OCI-LY3 (cell line): ENCODE data around the gene OSBPL9.

Experiments
- H2AFZ ChIP-seq: fragments of 200-600, 300-600 bp; shearing (Covaris generic); 2 replicates; pipeline ENCODE4 v1.6.0; 2014; ENCODE audit warnings: antibody characterized with exemption, low read depth, low read length
- H3K27ac ChIP-seq: fragments of 200-600, 300-600 bp; sonication (generic); 2 replicates; pipeline ENCODE4 v1.5.1; 2014; ENCODE audit warnings: mild to moderate bottlenecking, low read length, moderate library complexity, mixed read lengths
- H3K27me3 ChIP-seq: fragments of 200-600, 300-600 bp; sonication (generic); 2 replicates; pipeline ENCODE4 v1.6.1; 2014; ENCODE audit warnings: low read depth, low read length, mixed read lengths
- H3K36me3 ChIP-seq: fragments of 200-600, 300-600 bp; sonication (generic); replicated peaks from 2 replicates; pipeline ENCODE3; 2014; ENCODE audit warnings: low read depth, low read length, mixed read lengths
- H3K4me1 ChIP-seq: fragments of 300-600, 200-600 bp; sonication (generic); 2 replicates; pipeline ENCODE4 v1.6.1; 2014; ENCODE audit warnings: low read length, mixed read lengths
- H3K4me2 ChIP-seq: fragments of 200-600, 300-600 bp; sonication (generic); 2 replicates; pipeline ENCODE4 v1.6.1; 2014; ENCODE audit warnings: low read length, mixed read lengths
- H3K4me3 ChIP-seq: fragments of 300-600, 200-600 bp; sonication (generic); 2 replicates; pipeline ENCODE4 v1.5.1; 2014; ENCODE audit warnings: antibody characterized with exemption, mild to moderate bottlenecking, low read length, moderate library complexity
- H3K79me2 ChIP-seq: fragments of 300-600, 200-600 bp; shearing (Covaris generic); 2 replicates; pipeline ENCODE4 v1.6.1; 2014; ENCODE audit warnings: mild to moderate bottlenecking, low read length, mixed read lengths
- H3K9ac ChIP-seq: fragments of 300-600, 200-600 bp; shearing (Covaris generic); 2 replicates; pipeline ENCODE4 v1.6.0; 2014; ENCODE audit warnings: mild to moderate bottlenecking, low read length, moderate library complexity
- H3K9me3 ChIP-seq: fragments of 200-600, 300-600 bp; shearing (Covaris generic); 2 replicates; pipeline ENCODE4 v1.6.1; 2014; ENCODE audit warnings: low read length, mixed read lengths; ENCODE audit not compliant: insufficient read depth
- H4K20me1 ChIP-seq: fragments of 200-600, 300-600 bp; sonication (generic); 2 replicates; pipeline ENCODE4 v1.6.1; 2016; ENCODE audit warnings: low read length, mixed read lengths; ENCODE audit not compliant: insufficient read depth
- EZH2phosphoT487 ChIP-seq: fragments of 200-600 bp; shearing (Covaris generic); IDR thresholded peaks from 2 replicates; pipeline ENCODE4 v1.6.1; 2018; ENCODE audit warnings: antibody characterized with exemption, mixed run types, low read depth
- TF ChIP-seq, protein P1 (sequence below): fragments of 200-600, 300-600 bp; sonication (generic); IDR thresholded peaks from 2 replicates; pipeline ENCODE4 v1.5.1; 2014; ENCODE audit warnings: antibody characterized with exemption, low read length, low read depth

Gene OSBPL9

GRCh38 chr1:51753969-51754368 lies 137.1 kb downstream of the OSBPL9 start:
- H3K36me3 ChIP-seq = peaks cover 14% of the 10 kb centered on the region
- H3K4me2 ChIP-seq = no peak overlapping the region

GRCh38 chr1:51754666-51755065 lies 137.8 kb downstream of the OSBPL9 start:
- no peak for TF ChIP-seq EZH2phosphoT487
- TF ChIP-seq, protein P1, sequence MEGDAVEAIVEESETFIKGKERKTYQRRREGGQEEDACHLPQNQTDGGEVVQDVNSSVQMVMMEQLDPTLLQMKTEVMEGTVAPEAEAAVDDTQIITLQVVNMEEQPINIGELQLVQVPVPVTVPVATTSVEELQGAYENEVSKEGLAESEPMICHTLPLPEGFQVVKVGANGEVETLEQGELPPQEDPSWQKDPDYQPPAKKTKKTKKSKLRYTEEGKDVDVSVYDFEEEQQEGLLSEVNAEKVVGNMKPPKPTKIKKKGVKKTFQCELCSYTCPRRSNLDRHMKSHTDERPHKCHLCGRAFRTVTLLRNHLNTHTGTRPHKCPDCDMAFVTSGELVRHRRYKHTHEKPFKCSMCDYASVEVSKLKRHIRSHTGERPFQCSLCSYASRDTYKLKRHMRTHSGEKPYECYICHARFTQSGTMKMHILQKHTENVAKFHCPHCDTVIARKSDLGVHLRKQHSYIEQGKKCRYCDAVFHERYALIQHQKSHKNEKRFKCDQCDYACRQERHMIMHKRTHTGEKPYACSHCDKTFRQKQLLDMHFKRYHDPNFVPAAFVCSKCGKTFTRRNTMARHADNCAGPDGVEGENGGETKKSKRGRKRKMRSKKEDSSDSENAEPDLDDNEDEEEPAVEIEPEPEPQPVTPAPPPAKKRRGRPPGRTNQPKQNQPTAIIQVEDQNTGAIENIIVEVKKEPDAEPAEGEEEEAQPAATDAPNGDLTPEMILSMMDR = no peak
- no peaks in the 10 kb centered on the region for H3K27me3 ChIP-seq
- no peak overlapping the region for H3K9ac ChIP-seq
- H3K27ac ChIP-seq = no peak overlapping the region
- no peak overlapping the region for H2AFZ ChIP-seq
- H3K9me3 ChIP-seq = no peaks in the 10 kb centered on the region
- peaks cover 14% of the 10 kb centered on the region for H3K36me3 ChIP-seq
- H3K4me1 ChIP-seq = no peaks in the 10 kb centered on the region
- no peaks in the 10 kb centered on the region for H4K20me1 ChIP-seq
- H3K4me3 ChIP-seq = no peak overlapping the region
- H3K4me2 ChIP-seq = no peak overlapping the region
- H3K79me2 ChIP-seq = no peaks in the 10 kb centered on the region

More at GRCh38 chr1:51753969-51754368, 137.1 kb downstream of the OSBPL9 start:
- H3K27me3 ChIP-seq = no peaks in the 10 kb centered on the region
- H3K9ac ChIP-seq = no peak overlapping the region
- no peak overlapping the region for H3K4me3 ChIP-seq
- no peaks in the 10 kb centered on the region for H4K20me1 ChIP-seq
- no peaks in the 10 kb centered on the region for H3K79me2 ChIP-seq
- no peaks in the 10 kb centered on the region for H3K9me3 ChIP-seq
- no peaks in the 10 kb centered on the region for H3K4me1 ChIP-seq
- H3K27ac ChIP-seq = no peak overlapping the region
- no peak for TF ChIP-seq EZH2phosphoT487
- TF ChIP-seq, protein P1 = no peak
- H2AFZ ChIP-seq = no peak overlapping the region

- no peaks in the 10 kb centered on the region for H3K27me3 ChIP-seq
- no peaks in the 10 kb centered on the region for H3K4me1 ChIP-seq
- no peak for TF ChIP-seq EZH2phosphoT487
- TF ChIP-seq, protein P1 = no peak
- H4K20me1 ChIP-seq = no peaks in the 10 kb centered on the region
- H3K9me3 ChIP-seq = no peaks in the 10 kb centered on the region
- no peak overlapping the region for H3K27ac ChIP-seq
- H3K79me2 ChIP-seq = no peaks in the 10 kb centered on the region
- H3K9ac ChIP-seq = no peak overlapping the region
- no peak overlapping the region for H2AFZ ChIP-seq
- no peak overlapping the region for H3K4me3 ChIP-seq
- no peak overlapping the region for H3K4me2 ChIP-seq
- H3K36me3 ChIP-seq = peaks cover 14% of the 10 kb centered on the region
Measured at GRCh38 chr1:51755437-51755836, 138.5 kb downstream of the OSBPL9 start.

GRCh38 chr1:51756290-51756689 lies 139.4 kb downstream of the OSBPL9 start:
- Histone ChIP-seq H3K4me3 (no peak overlapping the region), H2AFZ (no peak overlapping the region), H3K4me1 (no peaks in the 10 kb centered on the region), H3K9me3 (no peaks in the 10 kb centered on the region), H3K4me2 (no peak overlapping the region), H3K9ac (no peak overlapping the region), H3K79me2 (no peaks in the 10 kb centered on the region), H3K36me3 (peaks cover 18% of the 10 kb centered on the region), H4K20me1 (no peaks in the 10 kb centered on the region), H3K27ac (no peak overlapping the region), H3K27me3 (no peaks in the 10 kb centered on the region)
- no peak for TF ChIP-seq EZH2phosphoT487
- TF ChIP-seq, protein P1 = no peak
